NCI-H2227 treated with DMSO at 0.1 percent for 48 hours (cell line): Measurements from ENCODE around the gene PCDH12.

Experiments
- DNase-seq: peaks from one replicate; lab custom pipeline; 2025; lab: John Stamatoyannopoulos, UW

The PCDH12 gene

GRCh38 chr5:141966275-141966962 lies 8.4 kb upstream of the PCDH12 start:
- no peak for DNase-seq

- DNase-seq = no peak
These were observed 7.1 kb upstream of the PCDH12 start for GRCh38 chr5:141965071-141965470.

GRCh38 chr5:141963701-141964100 lies 5.7 kb upstream of the PCDH12 start:
- no peak for DNase-seq

GRCh38 chr5:141961466-141961865 lies 3.5 kb upstream of the PCDH12 start:
- no peak for DNase-seq

- peak; percentile 75 for DNase-seq
These were observed 2.7 kb upstream of the PCDH12 start for GRCh38 chr5:141960449-141961323.

- DNase-seq = no peak
These were observed 2.0 kb upstream of the PCDH12 start for GRCh38 chr5:141960018-141960417.

GRCh38 chr5:141958546-141959172 lies 657 bp upstream of the PCDH12 start:
- no peak for DNase-seq

GRCh38 chr5:141957367-141957996 lies 520 bp downstream of the PCDH12 start:
- no peak for DNase-seq

GRCh38 chr5:141954194-141954593 lies 3.8 kb downstream of the PCDH12 start:
- no peak for DNase-seq

- no peak for DNase-seq
These were observed 6.0 kb downstream of the PCDH12 start for GRCh38 chr5:141952020-141952419.

- DNase-seq = no peak
These were observed 6.6 kb downstream of the PCDH12 start for GRCh38 chr5:141951332-141951781.

- DNase-seq = no peak
These were observed 7.6 kb downstream of the PCDH12 start for GRCh38 chr5:141950207-141951005.

GRCh38 chr5:141949511-141949910 lies 8.5 kb downstream of the PCDH12 start:
- DNase-seq = no peak

GRCh38 chr5:141948812-141949211 lies 9.2 kb downstream of the PCDH12 start:
- no peak for DNase-seq

- no peak for DNase-seq
These were observed 10.7 kb downstream of the PCDH12 start for GRCh38 chr5:141947316-141947715.

- DNase-seq = no peak
These were observed 12.4 kb downstream of the PCDH12 start for GRCh38 chr5:141945511-141946051.

GRCh38 chr5:141944076-141944475 lies 13.9 kb downstream of the PCDH12 start:
- no peak for DNase-seq

GRCh38 chr5:141942185-141942857 lies 15.7 kb downstream of the PCDH12 start:
- no peak for DNase-seq

GRCh38 chr5:141941779-141942178 lies 16.2 kb downstream of the PCDH12 start:
- no peak for DNase-seq

GRCh38 chr5:141941307-141941706 lies 16.7 kb downstream of the PCDH12 start:
- no peak for DNase-seq
